Fibroblast of skin of back (primary cell): Measurements from ENCODE around the gene SPRY1.

ENCODE experiments used
- DNase-seq: peaks from one replicate; pipeline ENCODE4 v3.0.0-alpha.2; 2013

Gene SPRY1

GRCh38 chr4:123380728-123381716, 15.6 kb upstream of the SPRY1 start:
- no peak for DNase-seq

GRCh38 chr4:123381996-123382395, 14.6 kb upstream of the SPRY1 start:
- peak; percentile 23 for DNase-seq

- DNase-seq, result no peak
Observed at GRCh38 chr4:123383566-123383965, 13.0 kb upstream of the SPRY1 start.

- DNase-seq, result no peak
Observed at GRCh38 chr4:123386609-123387008, 10.0 kb upstream of the SPRY1 start.

GRCh38 chr4:123390846-123391456, 5.6 kb upstream of the SPRY1 start:
- peak; percentile 27 for DNase-seq

- no peak for DNase-seq
Observed at GRCh38 chr4:123393721-123394120, 2.9 kb upstream of the SPRY1 start.

- DNase-seq, result peak; percentile 53
Observed at GRCh38 chr4:123397144-123398065, 810 bp downstream of the SPRY1 start.

GRCh38 chr4:123398066-123398852, 1.7 kb downstream of the SPRY1 start:
- DNase-seq, result peak; percentile 68

- DNase-seq, result peak; percentile 73
Observed at GRCh38 chr4:123398853-123399626, 2.4 kb downstream of the SPRY1 start.

- no peak for DNase-seq
Observed at GRCh38 chr4:123399627-123400358, 3.2 kb downstream of the SPRY1 start.

- no peak for DNase-seq
Observed at GRCh38 chr4:123401271-123402120, 4.9 kb downstream of the SPRY1 start.

GRCh38 chr4:123402121-123402465, 5.5 kb downstream of the SPRY1 start:
- DNase-seq, result no peak

GRCh38 chr4:123403080-123403604, 6.5 kb downstream of the SPRY1 start:
- DNase-seq, result peak; percentile 35

GRCh38 chr4:123404533-123404932, 7.9 kb downstream of the SPRY1 start:
- no peak for DNase-seq

GRCh38 chr4:123405267-123405865, 8.8 kb downstream of the SPRY1 start:
- DNase-seq, result no peak

GRCh38 chr4:123406872-123407271, 10.3 kb downstream of the SPRY1 start:
- DNase-seq, result no peak

- peak; percentile 23 for DNase-seq
Observed at GRCh38 chr4:123408471-123409084, 12.0 kb downstream of the SPRY1 start.

GRCh38 chr4:123409334-123409733, 12.7 kb downstream of the SPRY1 start:
- no peak for DNase-seq
